Measurements from ENCODE around the gene PABPC3.

- TF ChIP-seq ARNTL (CRISPR knock-in tag; IDR thresholded peaks at IDR 0.05; ENCODE audit: borderline replicate concordance, low read depth) (no peak), TSHZ2 (CRISPR knock-in tag; IDR thresholded peaks at IDR 0.05) (no peak), TOX (CRISPR knock-in tag; IDR thresholded peaks at IDR 0.05; ENCODE audit: borderline replicate concordance) (no peak), CSDC2 (CRISPR knock-in tag; IDR thresholded peaks at IDR 0.05) (no peak), ISL1 (CRISPR knock-in tag; IDR thresholded peaks at IDR 0.05) (no peak), ZFP30 (CRISPR knock-in tag; IDR thresholded peaks at IDR 0.05) (no peak), PATZ1 (CRISPR knock-in tag; IDR thresholded peaks at IDR 0.05; ENCODE audit: borderline replicate concordance) (no peak), TCF4 (CRISPR knock-in tag; IDR thresholded peaks at IDR 0.05; ENCODE audit: borderline replicate concordance) (no peak), CREB5 (CRISPR knock-in tag; IDR thresholded peaks at IDR 0.05; ENCODE audit: low read depth) (no peak), ZNF70 (CRISPR knock-in tag; IDR thresholded peaks at IDR 0.05) (no peak), ESRRG (CRISPR knock-in tag; IDR thresholded peaks at IDR 0.05) (no peak)
Observed at GRCh38 chr13:25118378-25118905, 22.5 kb downstream of the PABPC3 start.
